ENCODE measurements around the gene MEF2C. TPM values are rescaled to one million over a fixed set of nuclear protein-coding genes. Genes with fewer than 3 reads are reported as not detected.
A peak's percentile ranks its signal among the peaks of the same experiment; 100 is the strongest.

Gene MEF2C
- total and polyA plus RNA-seq, 2 experiments from 2014 or later: 107 to 175 TPM

DNA sequence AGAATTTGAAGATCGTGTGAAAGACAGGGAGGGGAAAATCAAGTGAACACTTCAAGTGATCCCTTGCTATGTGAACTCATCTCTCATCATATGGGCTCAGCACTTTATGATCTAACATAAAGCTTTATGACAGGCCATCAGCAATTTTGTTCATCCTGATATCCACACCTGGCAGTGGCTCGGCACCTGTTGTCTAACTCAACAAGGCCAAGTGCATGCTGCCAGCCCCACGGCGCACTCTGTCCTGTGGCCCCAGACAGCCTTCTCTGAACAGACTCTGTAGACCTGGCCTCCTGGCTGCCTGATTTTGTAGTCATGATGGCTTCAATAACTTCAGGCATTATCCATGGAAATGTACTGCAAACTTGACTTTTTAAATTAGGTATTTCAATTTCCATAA, 106.3 kb downstream of the MEF2C start:
- Histone ChIP-seq H3K27me3 (no peaks in the 10 kb centered on the region), H3K36me3 (peaks cover 17% of the 10 kb centered on the region), H3K4me1 (ENCODE audit: low read depth) (no peaks in the 10 kb centered on the region), H3K4me3 (no peak overlapping the region), H3K27ac (no peak overlapping the region), H3K9me3 (ENCODE audit: low read depth) (no peaks in the 10 kb centered on the region)
- DNase-seq (ENCODE audit: low read depth in 1 of 2, low spot score in 1 of 2): no peak
- TF ChIP-seq, protein P1, sequence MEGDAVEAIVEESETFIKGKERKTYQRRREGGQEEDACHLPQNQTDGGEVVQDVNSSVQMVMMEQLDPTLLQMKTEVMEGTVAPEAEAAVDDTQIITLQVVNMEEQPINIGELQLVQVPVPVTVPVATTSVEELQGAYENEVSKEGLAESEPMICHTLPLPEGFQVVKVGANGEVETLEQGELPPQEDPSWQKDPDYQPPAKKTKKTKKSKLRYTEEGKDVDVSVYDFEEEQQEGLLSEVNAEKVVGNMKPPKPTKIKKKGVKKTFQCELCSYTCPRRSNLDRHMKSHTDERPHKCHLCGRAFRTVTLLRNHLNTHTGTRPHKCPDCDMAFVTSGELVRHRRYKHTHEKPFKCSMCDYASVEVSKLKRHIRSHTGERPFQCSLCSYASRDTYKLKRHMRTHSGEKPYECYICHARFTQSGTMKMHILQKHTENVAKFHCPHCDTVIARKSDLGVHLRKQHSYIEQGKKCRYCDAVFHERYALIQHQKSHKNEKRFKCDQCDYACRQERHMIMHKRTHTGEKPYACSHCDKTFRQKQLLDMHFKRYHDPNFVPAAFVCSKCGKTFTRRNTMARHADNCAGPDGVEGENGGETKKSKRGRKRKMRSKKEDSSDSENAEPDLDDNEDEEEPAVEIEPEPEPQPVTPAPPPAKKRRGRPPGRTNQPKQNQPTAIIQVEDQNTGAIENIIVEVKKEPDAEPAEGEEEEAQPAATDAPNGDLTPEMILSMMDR (IDR thresholded peaks at IDR 0.05; ENCODE audit: low read depth, low read length): no peak

DNA sequence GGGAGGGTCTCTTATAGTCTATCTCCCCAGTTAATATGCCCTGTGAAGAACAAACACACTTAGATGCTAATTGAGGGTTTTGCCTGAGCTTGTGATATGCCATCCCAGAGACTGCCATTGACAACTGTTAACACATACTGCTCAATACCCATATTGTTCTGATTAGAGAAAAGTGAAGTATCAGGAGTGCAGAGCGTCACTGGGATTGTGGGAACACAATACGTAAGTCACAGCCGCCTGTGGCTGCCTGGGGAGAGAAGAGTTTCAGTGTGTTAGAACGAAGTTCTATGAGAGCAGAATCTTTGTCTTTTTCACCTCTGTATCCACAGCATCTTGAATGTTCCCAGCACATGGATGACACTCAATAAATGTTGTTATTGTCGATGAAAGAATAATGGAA, 110.2 kb downstream of the MEF2C start:
- TF ChIP-seq, protein P1 (IDR thresholded peaks at IDR 0.05; ENCODE audit: low read depth, low read length): no peak
- no peaks in the 10 kb centered on the region for H3K4me1 ChIP-seq (ENCODE audit: low read depth)
- no peak for DNase-seq (ENCODE audit: low read depth in 1 of 2, low spot score in 1 of 2)
- no peak overlapping the region for H3K4me3 ChIP-seq
- no peaks in the 10 kb centered on the region for H3K9me3 ChIP-seq (ENCODE audit: low read depth)
- H3K27ac ChIP-seq: peak overlapping the region; percentile 19
- no peaks in the 10 kb centered on the region for H3K27me3 ChIP-seq
- H3K36me3 ChIP-seq: peaks cover 20% of the 10 kb centered on the region

DNA sequence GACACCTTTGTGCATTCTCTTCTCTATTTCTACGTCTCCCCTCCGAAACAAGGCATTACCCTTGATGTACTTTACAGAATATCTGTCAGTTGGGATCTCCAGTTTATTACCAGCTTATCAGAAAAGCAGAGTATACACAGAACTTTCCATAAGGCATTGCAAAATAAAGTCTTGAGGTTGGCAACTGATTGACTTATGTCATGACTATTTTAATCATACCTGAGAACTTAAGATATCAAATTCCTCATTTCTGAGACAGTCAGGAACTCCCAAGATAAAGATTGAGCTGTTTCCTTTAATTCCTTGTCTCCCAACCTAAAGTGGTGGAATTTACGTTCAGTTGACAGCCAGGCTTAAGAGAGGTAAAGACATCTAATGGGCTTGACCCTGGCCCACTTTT, 110.9 kb downstream of the MEF2C start:
- no peak overlapping the region for H3K4me3 ChIP-seq
- no peaks in the 10 kb centered on the region for H3K9me3 ChIP-seq (ENCODE audit: low read depth)
- H3K36me3 ChIP-seq: peaks cover 20% of the 10 kb centered on the region
- H3K27ac ChIP-seq: peak overlapping the region; percentile 19
- no peaks in the 10 kb centered on the region for H3K4me1 ChIP-seq (ENCODE audit: low read depth)
- TF ChIP-seq, protein P1 (IDR thresholded peaks at IDR 0.05; ENCODE audit: low read depth, low read length): no peak
- H3K27me3 ChIP-seq: no peaks in the 10 kb centered on the region
- no peak for DNase-seq (ENCODE audit: low read depth in 1 of 2, low spot score in 1 of 2)

DNA sequence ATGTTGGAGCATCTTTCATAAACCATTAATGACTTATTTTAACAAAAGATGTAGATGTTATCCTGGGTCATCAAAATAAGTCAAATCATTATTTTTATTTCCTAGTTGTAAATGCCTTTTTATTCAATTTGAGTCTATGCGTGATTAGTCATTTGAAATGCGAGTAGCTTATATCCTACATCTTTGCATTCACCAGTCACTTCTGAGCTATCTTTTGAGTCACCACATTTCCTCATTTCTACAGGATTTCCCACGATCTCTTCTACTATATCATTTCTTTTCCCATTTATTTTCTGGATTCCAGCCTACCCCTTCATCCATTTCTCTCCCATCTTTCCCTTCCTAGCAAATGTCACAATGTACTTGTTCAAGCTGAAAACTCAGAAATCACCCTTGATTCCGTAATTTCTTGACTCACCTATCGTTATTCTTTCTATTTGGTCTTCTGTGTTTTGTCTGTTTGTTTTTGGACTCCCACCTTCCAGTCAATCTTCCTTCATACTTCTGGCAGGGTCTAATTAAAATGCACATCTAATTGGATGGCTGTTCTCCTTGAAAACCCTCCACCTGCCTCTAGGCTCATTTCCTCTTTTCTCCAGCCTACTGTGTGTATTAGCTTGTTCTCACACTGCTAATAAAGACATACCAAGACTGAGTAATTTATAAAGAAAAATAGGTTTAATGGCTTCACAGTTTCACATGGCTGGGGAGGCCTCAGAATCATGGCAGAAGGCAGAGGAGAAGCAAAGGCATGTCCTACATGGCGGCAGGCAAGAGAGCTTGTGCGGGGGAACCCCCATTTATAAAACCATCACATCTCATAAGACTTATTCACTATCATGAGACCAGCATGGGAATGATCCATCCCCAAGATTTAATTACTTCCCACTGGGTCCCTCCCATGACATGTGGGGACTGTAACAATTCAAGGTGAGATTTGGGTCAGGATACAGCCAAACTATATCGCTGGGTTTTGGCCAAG, 112.4 kb downstream of the MEF2C start:
- TF ChIP-seq, protein P1 (IDR thresholded peaks at IDR 0.05; ENCODE audit: low read depth, low read length): no peak
- H3K4me1 ChIP-seq (ENCODE audit: low read depth): no peaks in the 10 kb centered on the region
- H3K4me3 ChIP-seq: no peak overlapping the region
- no peak overlapping the region for H3K27ac ChIP-seq
- H3K9me3 ChIP-seq (ENCODE audit: low read depth): no peaks in the 10 kb centered on the region
- peaks cover 22% of the 10 kb centered on the region for H3K36me3 ChIP-seq
- DNase-seq (ENCODE audit: low read depth in 1 of 2, low spot score in 1 of 2): peak in 1 of 2 donors; percentile 17
- H3K27me3 ChIP-seq: no peaks in the 10 kb centered on the region

DNA sequence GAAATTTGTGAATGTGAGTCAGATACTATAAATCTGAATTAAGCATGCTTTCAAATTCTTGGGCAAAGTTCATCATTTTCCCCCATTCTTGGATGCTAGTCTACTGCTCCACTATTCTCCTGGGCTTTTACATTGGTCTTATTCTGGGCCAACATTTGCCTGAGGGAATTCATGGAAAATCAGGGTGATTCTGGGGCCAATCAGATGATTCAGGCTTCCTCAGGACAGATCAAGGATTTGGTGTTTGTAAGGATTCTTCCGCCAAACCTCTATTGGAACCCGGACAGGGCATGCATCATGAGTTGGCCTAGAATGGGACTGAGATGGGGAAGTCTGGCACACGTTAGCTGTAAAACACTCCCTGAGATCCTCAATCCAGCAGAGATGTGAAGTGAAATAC, 113.8 kb downstream of the MEF2C start:
- Histone ChIP-seq H3K9me3 (ENCODE audit: low read depth) (no peaks in the 10 kb centered on the region), H3K36me3 (peaks cover 23% of the 10 kb centered on the region), H3K27me3 (no peaks in the 10 kb centered on the region), H3K27ac (no peak overlapping the region), H3K4me3 (no peak overlapping the region), H3K4me1 (ENCODE audit: low read depth) (no peaks in the 10 kb centered on the region)
- peak in 1 of 2 donors; percentile 5 for DNase-seq (ENCODE audit: low read depth in 1 of 2, low spot score in 1 of 2)
- TF ChIP-seq, protein P1 (IDR thresholded peaks at IDR 0.05; ENCODE audit: low read depth, low read length): no peak

All from cardiac muscle cell (in vitro differentiated cells and primary cell).